Fibroblast of peridontal ligament (primary cell): ENCODE results near the gene EBLN1.

Experiments used
- DNase-seq: peaks from one replicate; pipeline ENCODE4 v3.0.0-alpha.2; 2010; ENCODE audit errors: extremely low read depth

The EBLN1 gene

GRCh38 chr10:22217842-22218241, at the start of gene EBLN1:
EBLN1 (minus strand) TSS chr10:22218015; CDS start chr10:22209983, 8,032 bp downstream.
- DNase-seq, result no peak

DNA sequence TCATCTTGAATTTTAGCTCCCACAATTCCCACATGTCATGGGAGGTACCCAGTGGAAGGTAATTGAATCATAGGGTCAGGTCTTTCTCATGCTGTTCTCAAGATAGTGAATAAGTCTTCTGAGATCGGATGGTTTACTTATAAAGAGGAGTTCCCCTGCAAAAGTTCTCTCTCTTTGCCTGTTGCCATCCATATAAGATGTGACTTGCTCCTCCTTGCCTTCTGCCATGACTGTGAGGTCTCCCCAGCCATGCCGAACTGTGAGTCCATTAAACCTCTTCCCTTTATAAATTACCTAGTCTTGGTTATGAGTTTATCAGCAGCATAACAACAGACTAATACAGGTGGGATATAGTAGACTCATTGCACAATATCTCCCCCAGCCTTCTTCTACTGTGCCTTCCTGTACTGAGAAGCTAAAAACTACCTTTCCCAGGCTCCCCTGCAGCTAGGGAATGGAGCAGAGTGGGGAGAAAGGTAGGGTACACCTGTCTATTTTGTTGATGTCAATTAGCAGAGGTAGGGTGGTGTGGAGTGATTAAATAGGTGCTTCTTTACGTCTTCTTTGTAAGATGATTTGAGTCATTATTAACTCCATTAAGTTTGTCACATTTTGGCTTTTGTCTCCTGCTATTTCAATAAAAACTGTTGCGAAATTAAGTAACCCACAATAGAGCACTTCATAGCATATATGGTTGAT, 48.2 kb upstream of the EBLN1 start:
- no peak for DNase-seq

- DNase-seq, result no peak
Measured at GRCh38 chr10:22263106-22263505, 45.3 kb upstream of the EBLN1 start.

DNA sequence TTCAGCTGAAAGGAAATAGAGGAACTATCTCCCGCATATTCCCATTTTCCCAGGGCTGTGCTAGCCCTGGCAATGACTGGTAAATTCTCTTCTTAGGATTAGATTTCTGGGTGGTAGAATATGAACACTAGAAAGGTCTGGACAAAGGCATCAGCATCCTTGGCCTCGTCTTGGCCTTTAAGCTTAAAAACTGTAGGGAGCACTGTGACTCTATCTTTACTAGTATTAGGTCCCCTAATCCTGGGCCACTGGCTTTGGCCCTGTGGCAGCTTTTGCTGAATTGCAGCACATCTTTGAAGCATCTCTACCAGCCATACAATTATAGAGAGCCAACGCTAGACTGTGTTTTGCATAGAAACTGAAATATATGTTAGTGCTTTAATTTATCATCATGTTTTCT, 41.5 kb upstream of the EBLN1 start:
- peak; percentile 15 for DNase-seq

GRCh38 chr10:22258471-22258870, 40.7 kb upstream of the EBLN1 start:
- no peak for DNase-seq

- DNase-seq, result peak; percentile 7
Measured at GRCh38 chr10:22253580-22253882, 35.7 kb upstream of the EBLN1 start.

DNA sequence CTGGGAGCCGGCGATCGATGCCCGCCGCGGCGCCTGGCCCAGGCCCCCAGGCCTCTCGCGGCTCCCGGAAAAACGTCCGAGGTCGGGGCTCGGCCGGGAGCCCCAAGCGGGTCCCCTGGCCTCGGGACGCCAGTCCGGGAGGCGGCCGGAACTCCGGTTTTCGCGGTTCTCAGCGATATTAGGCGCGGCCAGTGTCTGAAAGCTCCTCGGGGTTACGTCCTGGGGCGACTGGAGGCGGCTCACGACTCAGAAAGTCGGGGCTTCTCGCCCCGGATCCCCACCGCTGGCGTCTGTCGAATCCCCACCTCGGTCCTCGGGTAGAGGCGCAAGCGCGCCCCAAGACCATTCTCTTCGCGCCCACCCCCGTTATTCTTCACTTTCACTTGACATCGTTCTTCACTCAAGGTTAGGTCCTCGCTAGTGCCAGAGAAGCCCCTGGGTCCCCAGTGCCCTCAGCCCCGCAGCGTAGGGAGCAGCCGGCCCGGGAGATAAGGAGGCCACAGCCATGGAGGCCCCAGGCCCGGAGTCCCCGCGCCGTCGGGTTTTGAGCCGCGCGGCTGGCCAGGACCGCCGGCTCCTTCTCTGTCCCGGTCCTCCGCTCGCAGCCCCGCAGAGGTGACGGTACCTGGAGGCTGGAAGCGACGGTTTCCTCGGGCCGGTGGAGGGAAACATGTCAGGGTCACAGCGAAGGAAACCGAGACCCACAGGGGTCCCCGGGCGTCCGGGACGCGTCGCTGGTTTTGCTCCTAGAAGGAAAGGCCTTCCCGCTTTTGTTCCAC, 35.2 kb upstream of the EBLN1 start:
- peak; percentile 30 for DNase-seq

DNA sequence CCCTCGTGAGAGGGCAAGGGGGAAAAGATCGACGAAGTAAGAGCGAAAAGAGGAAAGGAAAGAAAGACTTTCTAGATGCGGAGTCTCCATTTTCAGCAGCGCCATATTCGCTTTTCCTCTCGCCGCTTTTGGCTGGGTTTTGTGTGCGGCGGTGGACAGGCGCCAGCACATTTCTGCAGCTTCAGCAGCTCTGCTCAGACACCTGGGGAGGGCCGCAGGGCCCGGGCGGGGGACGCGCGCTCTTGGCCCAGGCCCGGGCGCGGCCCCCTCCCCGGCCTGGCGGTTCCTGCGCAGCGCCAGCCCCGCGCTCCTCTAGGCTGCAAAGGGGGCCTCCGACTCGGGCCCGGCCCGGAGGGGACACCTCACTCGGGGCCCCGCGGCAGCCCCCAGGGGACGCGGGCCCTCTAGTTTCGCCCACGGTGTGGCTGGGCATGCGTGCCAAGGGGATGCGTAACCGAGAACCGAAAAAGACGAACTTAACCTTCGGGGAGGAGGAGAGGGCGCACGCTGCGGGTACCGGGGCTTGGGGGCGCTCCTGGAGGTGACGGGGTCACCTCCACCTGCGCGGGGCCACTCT, 34.5 kb upstream of the EBLN1 start:
- DNase-seq, result peak; percentile 62

GRCh38 chr10:22251751-22252223, 34.0 kb upstream of the EBLN1 start:
- peak; percentile 66 for DNase-seq

DNA sequence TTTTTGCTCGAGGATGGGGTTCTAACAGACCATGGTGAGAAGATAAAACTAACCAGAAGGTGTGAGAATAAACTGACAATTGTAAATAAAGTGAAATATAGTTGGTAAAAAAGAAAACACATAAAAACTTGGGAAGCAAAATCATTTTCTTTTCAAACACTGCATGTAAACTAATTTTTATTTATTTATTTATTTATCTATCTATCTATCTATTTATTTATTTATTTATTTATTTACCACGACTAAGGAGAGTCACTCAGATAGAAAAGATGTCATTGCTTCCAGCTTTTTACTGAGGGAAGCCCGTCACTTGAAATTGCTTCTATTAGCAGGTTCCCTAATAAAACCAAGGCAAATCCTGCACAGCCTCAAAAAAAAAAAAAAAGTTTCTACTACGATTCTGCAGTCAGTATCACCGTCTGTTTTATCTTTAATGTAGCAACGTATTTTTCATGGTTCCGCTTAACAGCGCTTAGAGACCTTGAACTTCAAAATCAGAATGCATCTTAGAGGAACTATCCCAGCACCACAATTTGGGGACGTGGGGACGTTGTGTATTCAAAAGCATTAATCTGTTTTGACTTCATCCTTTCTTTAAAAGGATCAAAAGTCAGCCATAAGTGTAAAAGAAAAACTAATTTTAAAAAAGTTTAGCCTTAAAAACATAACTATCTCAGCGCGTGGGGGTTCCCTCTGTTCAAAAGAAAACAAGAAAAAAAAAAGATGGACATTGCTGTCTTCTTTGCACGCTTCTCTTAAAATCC, 33.3 kb upstream of the EBLN1 start:
- DNase-seq, result peak; percentile 56

- DNase-seq, result no peak
Measured at GRCh38 chr10:22247636-22248035, 29.8 kb upstream of the EBLN1 start.

DNA sequence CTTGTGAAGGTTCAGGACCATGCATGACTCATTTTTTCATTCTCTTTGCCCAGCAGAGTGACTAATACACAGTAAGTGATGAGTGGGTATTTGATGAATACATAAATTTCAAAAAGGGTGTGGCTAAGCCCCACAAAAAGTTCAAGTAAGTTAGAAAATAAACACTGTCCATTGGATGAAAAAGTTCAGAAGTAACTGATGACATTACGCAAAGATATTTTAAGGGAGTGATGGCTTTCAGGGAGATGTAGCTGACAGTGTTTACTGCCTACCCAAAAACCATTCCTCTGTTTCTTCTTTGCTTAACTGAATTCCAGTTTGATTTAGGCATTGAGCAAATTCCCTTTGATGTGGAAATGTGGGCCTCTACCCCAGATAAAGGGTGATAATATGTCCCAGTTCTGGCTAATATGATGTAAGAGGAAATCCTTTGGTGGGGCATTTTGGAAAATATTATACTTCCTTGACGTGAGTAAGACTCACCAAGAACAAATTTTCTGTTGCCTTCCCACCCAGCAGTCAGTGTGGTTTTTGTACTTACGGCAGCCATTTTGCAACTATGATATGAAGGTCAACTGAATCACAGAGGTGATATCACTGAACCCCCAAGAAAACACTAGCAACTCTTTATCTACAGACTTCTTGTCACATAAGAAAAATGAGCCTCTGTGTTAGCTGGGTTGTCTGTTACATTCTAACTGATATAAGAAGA, 29.0 kb upstream of the EBLN1 start:
- DNase-seq, result peak; percentile 77

DNA sequence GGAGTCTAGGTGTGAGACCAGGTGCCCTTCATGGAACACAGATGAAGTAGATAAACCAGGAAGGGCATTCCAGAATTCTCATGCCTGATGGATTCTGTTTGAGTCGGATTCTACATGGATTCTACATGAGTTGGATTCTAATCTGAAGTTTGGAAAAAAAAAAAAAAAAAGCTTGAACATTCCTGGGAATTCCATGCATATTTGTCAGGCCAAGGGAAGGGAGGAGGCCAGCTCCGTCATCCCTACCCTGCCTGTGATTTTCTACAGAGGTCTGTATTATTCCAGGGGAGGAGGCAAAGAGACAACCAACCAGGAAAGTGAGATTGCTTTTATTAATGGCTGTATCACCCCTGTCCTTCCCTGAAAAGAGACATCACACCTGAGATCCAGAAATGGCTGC, 27.8 kb upstream of the EBLN1 start:
- DNase-seq, result peak; percentile 49

GRCh38 chr10:22244855-22245254, 27.0 kb upstream of the EBLN1 start:
- DNase-seq, result no peak

GRCh38 chr10:22244001-22244400, 26.2 kb upstream of the EBLN1 start:
- DNase-seq, result no peak

DNA sequence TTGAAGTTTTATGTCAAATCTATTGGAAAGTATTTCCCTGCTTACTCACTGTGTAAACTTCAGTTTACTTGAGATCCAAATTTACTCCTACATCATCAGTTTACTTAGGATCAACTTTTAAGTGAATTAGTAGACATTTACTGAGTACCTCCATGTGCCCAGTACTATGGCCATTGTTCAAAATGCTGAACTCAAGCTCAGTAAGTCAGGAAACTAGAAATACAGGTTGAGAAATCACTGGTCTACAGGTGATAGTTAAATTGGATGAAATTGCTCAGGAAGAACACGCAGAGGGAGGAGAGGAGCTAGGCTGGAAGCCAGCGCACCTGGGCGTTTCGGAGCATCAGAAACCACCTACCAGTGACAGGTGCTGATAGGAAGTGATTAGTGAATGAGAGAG, 25.5 kb upstream of the EBLN1 start:
- no peak for DNase-seq

DNA sequence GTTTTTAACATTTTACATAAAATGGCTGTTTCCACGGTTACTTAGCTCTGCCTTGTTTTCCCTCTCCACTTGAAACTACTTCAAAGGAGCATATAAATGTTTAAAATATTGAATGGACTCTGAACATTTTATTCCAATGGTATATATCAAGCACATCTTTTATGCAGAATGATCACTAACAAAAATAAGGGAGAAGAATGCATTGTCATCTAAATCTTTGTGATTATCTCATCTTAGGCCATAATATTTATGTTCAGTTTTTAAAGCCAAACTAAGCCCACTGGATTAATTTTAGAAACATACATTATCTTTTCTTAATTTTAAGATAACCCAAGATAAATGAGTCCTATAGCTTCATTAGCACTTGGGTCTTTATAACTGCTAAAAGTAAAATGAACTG, 13.4 kb upstream of the EBLN1 start:
- DNase-seq, result no peak

DNA sequence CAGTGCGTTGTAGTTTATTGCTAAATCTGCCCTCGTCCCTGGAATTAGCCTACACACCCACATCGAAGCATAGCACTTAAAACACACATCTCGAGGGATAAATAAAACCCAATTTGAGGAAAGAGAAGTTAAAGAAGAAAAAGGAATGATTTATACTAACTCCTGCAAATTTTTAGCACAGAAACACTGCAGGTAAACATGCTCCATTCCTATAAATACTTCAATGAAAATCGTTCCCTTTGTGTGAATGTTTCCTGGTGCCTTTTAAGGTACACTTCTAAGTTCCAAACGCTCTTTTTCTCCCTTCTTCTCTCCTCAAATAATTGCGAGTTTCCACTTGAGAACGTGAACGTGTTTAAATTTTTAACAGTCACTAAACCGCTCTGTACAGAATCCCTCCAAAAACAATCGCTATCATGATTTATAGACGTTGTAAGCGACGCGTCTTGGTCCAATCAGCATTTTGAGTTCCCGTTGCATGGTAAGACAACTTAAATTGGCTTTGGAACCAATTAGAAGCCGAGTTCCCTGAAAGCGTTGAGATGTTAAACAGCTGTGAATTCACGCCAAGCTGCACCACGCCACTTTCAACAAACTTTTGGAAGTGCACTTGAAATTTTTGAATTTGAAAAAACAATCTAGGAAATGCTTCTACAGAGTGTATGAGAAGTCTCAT, 12.5 kb upstream of the EBLN1 start:
- DNase-seq, result peak; percentile 67

- peak; percentile 39 for DNase-seq
Measured at GRCh38 chr10:22229802-22230157, 12.0 kb upstream of the EBLN1 start.

GRCh38 chr10:22228943-22229801, 11.4 kb upstream of the EBLN1 start:
- DNase-seq, result peak; percentile 93
